T-helper 1 cell treated with Interleukin-12 subunit alpha and Interleukin-12 subunit beta and Interleukin-4 antibody, amounts not matched to agents 30 μg/mL and 1 μg/mL, for 36 hours (primary cell): ENCODE measurements around the gene GNG13.
A peak's percentile ranks its signal among the peaks of the same experiment; 100 is the strongest.
"Not testable (repeated sequence)": the region's sequence is repeated elsewhere in the genome, so short reads cannot be mapped to it uniquely, and the experiment has no call there.

ENCODE experiments used
- H3K27ac Mint-ChIP-seq: one replicate; pipeline ENCODE4 v1.8.0; 2021; ENCODE audit warnings: mild to moderate bottlenecking, mixed read lengths
- H3K27me3 Mint-ChIP-seq: one replicate; pipeline ENCODE4 v1.8.0; 2021; ENCODE audit warnings: low read depth, mixed read lengths
- H3K36me3 Mint-ChIP-seq: one replicate; pipeline ENCODE4 v1.8.0; 2021; ENCODE audit warnings: low read depth, mixed read lengths
- H3K4me1 Mint-ChIP-seq: one replicate; pipeline ENCODE4 v1.8.0; 2021; ENCODE audit warnings: low read depth, mixed read lengths
- H3K4me3 Mint-ChIP-seq: one replicate; pipeline ENCODE4 v1.8.0; 2021; ENCODE audit warnings: mild to moderate bottlenecking, moderate library complexity, mixed read lengths
- H3K9me3 Mint-ChIP-seq: one replicate; pipeline ENCODE4 v1.8.0; 2021; ENCODE audit warnings: mixed read lengths

The GNG13 gene

GRCh38 chr16:822909-823297 lies 22.4 kb upstream of the GNG13 start:
- no peaks in the 10 kb centered on the region for H3K27me3 Mint-ChIP-seq
- no peak overlapping the region for H3K4me3 Mint-ChIP-seq
- peaks cover 2% of the 10 kb centered on the region for H3K4me1 Mint-ChIP-seq
- H3K27ac Mint-ChIP-seq, result no peak overlapping the region
- H3K9me3 Mint-ChIP-seq, result no peaks in the 10 kb centered on the region
- H3K36me3 Mint-ChIP-seq, result no peaks in the 10 kb centered on the region

- Mint-ChIP-seq H3K27me3 (no peaks in the 10 kb centered on the region), H3K36me3 (no peaks in the 10 kb centered on the region), H3K27ac (no peak overlapping the region), H3K4me1 (peaks cover 2% of the 10 kb centered on the region), H3K9me3 (no peaks in the 10 kb centered on the region), H3K4me3 (no peak overlapping the region)
Measured at GRCh38 chr16:822174-822908, 21.8 kb upstream of the GNG13 start.

GRCh38 chr16:821751-822150 lies 21.2 kb upstream of the GNG13 start:
- H3K4me3 Mint-ChIP-seq, result no peak overlapping the region
- H3K9me3 Mint-ChIP-seq, result no peaks in the 10 kb centered on the region
- H3K27me3 Mint-ChIP-seq, result no peaks in the 10 kb centered on the region
- H3K36me3 Mint-ChIP-seq, result no peaks in the 10 kb centered on the region
- H3K4me1 Mint-ChIP-seq, result peaks cover 2% of the 10 kb centered on the region
- no peak overlapping the region for H3K27ac Mint-ChIP-seq

- Mint-ChIP-seq H3K27ac (no peak overlapping the region), H3K4me3 (no peak overlapping the region), H3K4me1 (peaks cover 2% of the 10 kb centered on the region), H3K9me3 (no peaks in the 10 kb centered on the region), H3K27me3 (no peaks in the 10 kb centered on the region), H3K36me3 (no peaks in the 10 kb centered on the region)
Measured at GRCh38 chr16:820748-821147, 20.2 kb upstream of the GNG13 start.

DNA sequence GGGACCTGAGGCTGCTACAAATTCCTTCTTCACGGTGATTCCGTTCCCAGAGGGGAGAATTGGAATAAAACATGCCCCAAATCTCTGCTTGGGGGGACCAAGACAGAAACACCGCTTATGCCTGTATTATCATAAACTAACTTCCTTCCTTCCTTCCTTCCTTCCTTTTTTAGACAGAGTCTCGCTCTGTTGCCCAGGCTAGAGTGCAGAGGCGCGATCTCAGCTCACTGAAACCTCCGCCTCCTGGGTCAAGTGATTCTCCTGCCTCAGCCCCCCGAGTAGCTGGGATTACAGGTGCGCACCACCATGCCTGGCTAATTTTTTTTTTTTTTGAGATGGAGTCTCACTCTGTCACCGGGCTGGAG lies 19.5 kb upstream of the GNG13 start:
- H3K4me3 Mint-ChIP-seq, H3K9me3 Mint-ChIP-seq, H3K27me3 Mint-ChIP-seq, H3K36me3 Mint-ChIP-seq, H3K4me1 Mint-ChIP-seq: not testable (repeated sequence)
- H3K27ac Mint-ChIP-seq, result peak overlapping the region; percentile 67

GRCh38 chr16:819336-820043 lies 19.0 kb upstream of the GNG13 start:
- H3K4me1 Mint-ChIP-seq, result peaks cover 2% of the 10 kb centered on the region
- no peak overlapping the region for H3K27ac Mint-ChIP-seq
- no peak overlapping the region for H3K4me3 Mint-ChIP-seq
- H3K9me3 Mint-ChIP-seq, result no peaks in the 10 kb centered on the region
- H3K27me3 Mint-ChIP-seq, result no peaks in the 10 kb centered on the region
- no peaks in the 10 kb centered on the region for H3K36me3 Mint-ChIP-seq

DNA sequence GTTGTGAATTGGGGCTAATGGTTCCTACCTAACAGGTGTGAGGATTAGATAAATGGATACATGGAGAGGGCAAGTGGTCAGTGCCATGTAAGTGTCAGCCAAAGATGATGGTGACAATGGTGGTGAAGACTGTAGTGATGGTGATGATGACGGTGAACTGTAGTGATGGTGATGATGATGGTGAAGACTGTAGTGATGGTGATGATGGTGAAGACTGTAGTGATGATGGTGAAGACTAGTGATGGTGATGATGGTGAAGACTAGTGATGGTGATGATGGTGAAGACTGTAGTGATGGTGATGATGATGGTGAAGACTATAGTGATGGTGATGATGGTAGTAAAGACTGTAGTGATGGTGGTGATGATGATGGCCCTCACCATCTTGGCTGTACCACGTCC lies 18.1 kb upstream of the GNG13 start:
- no peak overlapping the region for H3K4me3 Mint-ChIP-seq
- H3K27me3 Mint-ChIP-seq, result peaks cover 5% of the 10 kb centered on the region
- H3K27ac Mint-ChIP-seq, result no peak overlapping the region
- no peaks in the 10 kb centered on the region for H3K36me3 Mint-ChIP-seq
- H3K4me1 Mint-ChIP-seq, result peaks cover 2% of the 10 kb centered on the region
- no peaks in the 10 kb centered on the region for H3K9me3 Mint-ChIP-seq

- Mint-ChIP-seq H3K36me3 (no peaks in the 10 kb centered on the region), H3K9me3 (no peaks in the 10 kb centered on the region), H3K4me1 (peaks cover 2% of the 10 kb centered on the region), H3K27me3 (peaks cover 5% of the 10 kb centered on the region), H3K4me3 (no peak overlapping the region), H3K27ac (no peak overlapping the region)
Measured at GRCh38 chr16:818132-818531, 17.6 kb upstream of the GNG13 start.

GRCh38 chr16:817001-817906 lies 16.7 kb upstream of the GNG13 start:
- Mint-ChIP-seq H3K4me3 (no peak overlapping the region), H3K36me3 (no peaks in the 10 kb centered on the region)

DNA sequence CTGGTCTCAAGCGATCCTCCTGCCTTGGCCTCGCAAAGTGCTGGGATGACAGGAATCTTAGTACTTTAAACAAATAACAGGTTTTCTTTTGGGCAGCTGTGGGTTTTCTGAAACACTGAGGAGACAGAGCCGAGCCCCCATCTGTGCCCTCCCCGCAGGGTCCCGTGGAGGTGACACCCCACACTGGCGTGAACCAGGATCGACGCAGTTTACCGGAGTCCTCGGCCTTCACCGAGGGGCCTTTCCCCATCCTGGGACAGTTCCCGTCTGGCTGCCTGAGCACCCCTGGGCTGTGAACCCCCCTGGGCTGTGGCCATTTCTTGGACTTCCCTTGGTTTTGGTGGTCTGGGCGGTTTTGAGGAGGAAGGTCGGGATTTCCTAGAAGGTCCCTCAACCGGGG lies 15.3 kb upstream of the GNG13 start:
- Mint-ChIP-seq H3K4me3 (no peak overlapping the region), H3K27ac (no peak overlapping the region), H3K4me1 (peaks cover 2% of the 10 kb centered on the region), H3K9me3 (no peaks in the 10 kb centered on the region), H3K36me3 (no peaks in the 10 kb centered on the region), H3K27me3 (peaks cover 17% of the 10 kb centered on the region)

More at GRCh38 chr16:817001-817906, 16.7 kb upstream of the GNG13 start:
- H3K9me3 Mint-ChIP-seq, result no peaks in the 10 kb centered on the region
- peaks cover 11% of the 10 kb centered on the region for H3K27me3 Mint-ChIP-seq
- H3K27ac Mint-ChIP-seq, result no peak overlapping the region
- H3K4me1 Mint-ChIP-seq, result peaks cover 2% of the 10 kb centered on the region

- Mint-ChIP-seq H3K9me3 (no peaks in the 10 kb centered on the region), H3K27ac (no peak overlapping the region), H3K27me3 (peaks cover 17% of the 10 kb centered on the region), H3K36me3 (no peaks in the 10 kb centered on the region), H3K4me1 (peaks cover 2% of the 10 kb centered on the region), H3K4me3 (no peak overlapping the region)
Measured at GRCh38 chr16:814974-815373, 14.4 kb upstream of the GNG13 start.

GRCh38 chr16:813916-814412 lies 13.4 kb upstream of the GNG13 start:
- no peaks in the 10 kb centered on the region for H3K9me3 Mint-ChIP-seq
- H3K36me3 Mint-ChIP-seq, result no peaks in the 10 kb centered on the region
- peaks cover 17% of the 10 kb centered on the region for H3K27me3 Mint-ChIP-seq
- no peaks in the 10 kb centered on the region for H3K4me1 Mint-ChIP-seq
- H3K4me3 Mint-ChIP-seq, result no peak overlapping the region
- H3K27ac Mint-ChIP-seq, result no peak overlapping the region

DNA sequence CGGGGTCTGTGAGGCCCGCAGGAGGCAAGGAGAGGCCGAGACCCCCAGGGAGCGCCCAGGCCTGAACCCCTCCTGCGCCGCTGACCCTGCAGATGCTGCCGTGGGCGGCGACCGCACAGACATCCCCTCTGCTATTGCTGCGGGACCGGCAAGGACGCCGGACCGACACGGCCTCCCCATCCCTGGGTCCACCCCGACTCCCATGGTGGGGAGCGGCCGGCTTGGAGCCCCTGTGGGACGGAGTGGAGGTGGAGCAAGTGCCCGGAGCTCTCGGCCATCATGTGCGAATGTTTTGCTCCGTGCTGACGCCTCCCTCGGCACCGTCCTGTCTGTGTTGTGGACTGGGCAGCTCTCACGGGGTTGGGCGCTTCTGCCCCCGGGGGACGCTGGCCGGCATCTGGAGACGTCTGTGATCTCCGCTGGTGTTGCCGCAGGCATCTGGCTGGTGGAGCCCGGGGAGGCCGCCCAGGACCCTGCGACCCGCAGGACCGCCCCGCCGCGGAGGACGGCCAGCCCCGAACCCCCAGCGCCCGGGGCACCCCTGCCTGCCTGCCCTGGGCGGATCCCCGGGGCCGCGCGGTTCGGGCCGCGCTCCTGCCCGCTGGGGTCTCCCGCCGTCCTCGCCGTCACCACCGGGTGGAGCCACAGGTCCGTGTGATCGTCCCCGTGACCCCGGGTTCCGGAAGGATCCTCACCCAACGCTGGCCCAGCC lies 12.8 kb upstream of the GNG13 start:
- no peak overlapping the region for H3K27ac Mint-ChIP-seq

DNA sequence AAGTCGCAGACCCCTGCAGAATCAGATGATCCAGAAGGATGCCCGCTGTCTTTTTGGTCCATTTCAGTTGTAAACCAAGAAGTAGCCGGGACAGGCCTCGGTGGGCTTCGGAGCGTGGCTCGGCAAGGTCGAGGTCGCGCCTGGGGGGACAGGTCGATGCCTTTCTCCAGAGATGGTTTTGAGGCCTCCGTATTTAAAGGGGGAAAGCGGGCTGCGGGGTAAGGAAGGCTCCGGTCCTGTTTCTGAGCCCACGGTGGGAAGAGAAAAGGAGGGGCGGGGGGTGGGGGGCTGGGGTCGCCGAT lies 7.5 kb upstream of the GNG13 start:
- Mint-ChIP-seq H3K27ac (peak overlapping the region; percentile 98), H3K36me3 (peaks cover 4% of the 10 kb centered on the region), H3K9me3 (no peaks in the 10 kb centered on the region)

More for the DNA sequence above, 12.8 kb upstream of the GNG13 start:
- H3K9me3 Mint-ChIP-seq, result no peaks in the 10 kb centered on the region
- peaks cover 4% of the 10 kb centered on the region for H3K4me1 Mint-ChIP-seq
- peaks cover 17% of the 10 kb centered on the region for H3K27me3 Mint-ChIP-seq
- H3K36me3 Mint-ChIP-seq, result no peaks in the 10 kb centered on the region
- H3K4me3 Mint-ChIP-seq, result no peak overlapping the region

More for the DNA sequence above, 7.5 kb upstream of the GNG13 start:
- Mint-ChIP-seq H3K27me3 (peaks cover 12% of the 10 kb centered on the region), H3K4me3 (peak overlapping the region; percentile 98), H3K4me1 (peaks cover 10% of the 10 kb centered on the region)
